GM18526 (cell line): ENCODE results near the gene MTHFS.

Experiments used
- POLR2A ChIP-seq: IDR thresholded peaks from 3 replicates; pipeline ENCODE4 v1.6.1; 2011; ENCODE audit not compliant: insufficient read length; ENCODE audit errors: extremely low read depth

The MTHFS gene

GRCh38 chr15:79919090-79919748 is 22.4 kb upstream of the MTHFS start:
- no peak for TF ChIP-seq POLR2A

DNA sequence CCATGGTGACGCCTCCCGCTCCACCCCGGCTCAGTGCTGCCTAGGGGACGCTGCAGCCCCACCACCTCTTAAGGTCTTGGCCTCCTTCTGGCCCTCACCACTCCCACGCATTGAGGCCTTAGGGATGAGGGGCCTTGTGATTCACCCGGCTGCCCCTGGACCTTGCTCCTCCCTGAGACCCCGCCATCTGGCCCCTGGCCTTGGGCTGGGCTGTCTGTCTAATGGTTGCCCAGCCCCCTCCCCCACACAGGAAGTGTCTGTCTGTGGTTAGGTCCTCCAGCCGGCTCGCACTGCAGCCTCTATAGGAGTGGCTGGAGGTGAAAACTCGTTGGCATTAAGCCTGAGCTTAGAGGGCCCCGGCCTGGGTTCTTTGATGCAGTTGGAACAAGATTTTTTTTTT is 21.5 kb upstream of the MTHFS start:
- TF ChIP-seq POLR2A: no peak

DNA sequence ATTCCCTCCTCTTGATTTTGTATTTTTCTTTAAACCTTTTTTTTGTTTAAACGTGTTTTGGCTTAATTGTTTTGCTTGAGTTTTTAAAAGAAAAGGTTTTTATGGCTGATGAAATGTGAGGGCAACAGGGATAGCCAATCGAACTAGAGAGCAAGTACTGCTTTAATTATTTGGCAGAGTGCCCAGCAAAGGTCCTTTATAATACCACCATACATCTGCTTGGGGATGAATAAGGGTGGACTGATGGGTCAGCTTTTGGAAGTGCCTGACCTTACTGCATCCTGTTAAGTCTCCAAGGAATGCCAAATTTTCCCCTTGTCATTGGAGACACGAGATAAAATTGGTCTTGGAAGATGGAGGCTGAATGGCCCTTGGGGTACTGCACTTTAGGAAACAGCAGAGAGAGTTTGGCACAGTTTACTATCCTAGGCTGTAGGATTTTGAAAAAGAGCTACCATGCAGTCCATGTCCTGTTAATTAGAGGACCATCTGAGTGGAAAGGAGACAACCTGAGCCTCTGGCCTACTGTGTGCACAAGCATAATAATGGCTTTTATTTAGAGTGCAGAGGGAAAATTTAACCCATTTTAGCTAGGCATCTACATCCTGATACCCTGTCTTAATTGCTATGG is 19.8 kb upstream of the MTHFS start:
- TF ChIP-seq POLR2A: no peak

DNA sequence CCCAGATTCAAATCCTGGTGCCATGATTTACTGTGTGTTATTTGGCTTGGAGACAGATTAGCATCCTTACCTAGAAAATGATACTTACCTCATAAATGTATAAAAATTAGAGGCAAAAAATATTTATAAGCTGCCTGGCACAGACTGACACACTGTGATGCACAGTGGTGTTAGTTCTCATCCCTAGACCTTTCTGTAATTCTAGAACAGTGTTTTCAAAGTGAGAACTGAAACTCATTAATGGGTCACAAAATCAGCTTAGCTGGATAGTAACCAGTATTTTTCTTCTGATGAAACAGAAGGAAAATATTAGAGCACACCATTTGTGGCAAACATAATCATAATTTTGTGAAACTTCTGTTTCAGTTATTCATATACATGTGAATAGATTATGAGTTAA is 17.9 kb upstream of the MTHFS start:
- TF ChIP-seq POLR2A: no peak

DNA sequence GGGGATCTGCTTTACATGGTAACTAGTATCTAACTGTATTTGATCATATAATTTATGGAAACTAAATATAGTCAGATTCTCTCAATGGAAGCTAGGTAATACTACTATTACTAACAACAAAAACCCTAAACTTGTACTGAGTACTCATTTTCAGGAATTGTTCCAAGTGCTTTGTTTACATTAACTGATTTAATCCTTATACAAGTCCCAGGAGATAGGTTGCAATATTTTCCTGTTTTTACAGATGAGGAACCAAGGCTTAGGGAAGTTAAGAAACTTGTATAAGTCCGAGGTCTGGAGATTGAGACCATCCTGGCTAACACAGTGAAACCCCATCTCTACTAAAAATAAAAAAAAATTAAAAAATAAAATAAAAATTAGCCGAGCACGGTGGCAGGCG is 7.5 kb upstream of the MTHFS start:
- no peak for TF ChIP-seq POLR2A

DNA sequence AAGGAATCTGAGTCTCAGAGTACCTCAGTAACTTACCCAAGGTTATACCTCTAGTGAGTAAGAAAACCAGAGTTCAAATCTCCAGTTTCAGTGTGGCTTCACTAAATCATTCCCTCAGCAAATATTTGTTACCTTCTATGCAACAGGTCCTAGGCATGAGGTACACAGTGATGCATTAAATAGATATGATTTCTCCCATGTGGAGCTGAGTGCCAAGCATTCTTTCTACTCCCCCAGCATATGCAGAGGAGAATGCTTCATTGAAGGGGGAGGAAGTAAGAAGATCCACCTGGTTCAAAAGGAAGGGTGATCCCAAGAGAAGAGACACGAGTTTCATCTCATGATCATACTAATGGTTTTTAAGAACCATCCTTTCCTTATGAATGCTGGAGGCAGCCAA is 6.8 kb upstream of the MTHFS start:
- no peak for TF ChIP-seq POLR2A

DNA sequence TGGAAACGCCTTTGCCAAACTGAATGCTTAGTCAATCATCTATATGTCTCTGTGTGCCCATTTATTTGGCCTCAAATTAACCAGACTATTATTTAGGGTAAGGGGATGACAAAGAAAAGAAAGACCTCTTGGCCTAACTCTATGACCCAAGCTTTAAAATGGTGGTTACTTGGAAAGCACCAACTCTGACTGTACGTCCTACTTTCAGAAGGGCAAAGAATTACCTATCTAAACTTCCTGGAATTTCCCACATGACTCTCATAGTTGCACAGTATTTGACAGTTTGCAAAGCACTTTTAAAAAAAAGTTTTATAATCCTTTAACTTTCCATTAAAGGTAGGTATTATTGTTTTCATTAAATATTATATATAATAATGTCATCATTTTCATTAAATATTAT is 6.3 kb upstream of the MTHFS start:
- no peak for TF ChIP-seq POLR2A

DNA sequence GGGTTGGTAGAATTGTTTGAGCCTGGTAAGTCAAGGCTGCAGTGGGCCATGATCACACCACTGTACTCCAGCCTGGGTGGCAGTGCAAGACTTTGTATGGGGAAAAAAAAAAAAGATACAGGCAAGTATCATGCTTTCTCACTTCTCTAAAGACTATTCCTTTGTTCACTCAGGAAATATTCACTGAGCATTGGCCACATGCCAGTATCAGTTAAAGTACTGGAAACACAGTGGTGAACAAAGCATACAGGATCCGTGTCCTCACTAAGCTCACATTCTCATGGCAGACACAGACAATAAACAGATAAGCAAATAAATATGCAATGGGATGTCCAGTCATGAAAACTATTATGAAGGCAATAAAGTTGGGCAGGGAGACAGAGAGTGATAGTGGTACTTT is 5.1 kb upstream of the MTHFS start:
- TF ChIP-seq POLR2A: no peak

GRCh38 chr15:79900087-79900486 is 3.3 kb upstream of the MTHFS start:
- TF ChIP-seq POLR2A: no peak

DNA sequence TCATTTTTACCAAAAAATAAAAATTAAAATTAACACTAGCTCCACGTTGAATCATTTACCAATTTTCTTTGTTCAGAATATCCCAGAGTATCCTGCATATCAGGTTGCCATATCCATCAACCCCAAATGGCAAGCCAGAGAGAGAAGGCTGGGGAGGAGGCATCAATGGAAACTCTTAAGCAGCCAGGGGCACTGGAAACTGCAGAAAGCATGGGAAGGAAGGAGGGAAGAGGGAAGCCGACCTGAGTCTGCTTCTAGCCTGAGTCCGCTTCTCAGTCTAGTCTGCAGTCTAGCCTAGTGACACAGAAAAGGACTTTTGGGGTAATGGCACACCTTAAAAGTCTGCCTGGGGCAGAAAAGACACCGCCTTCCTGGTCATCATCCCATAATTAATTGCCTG is 1.6 kb upstream of the MTHFS start:
- TF ChIP-seq POLR2A: no peak

GRCh38 chr15:79897701-79898113 is 893 bp upstream of the MTHFS start:
- TF ChIP-seq POLR2A: no peak

DNA sequence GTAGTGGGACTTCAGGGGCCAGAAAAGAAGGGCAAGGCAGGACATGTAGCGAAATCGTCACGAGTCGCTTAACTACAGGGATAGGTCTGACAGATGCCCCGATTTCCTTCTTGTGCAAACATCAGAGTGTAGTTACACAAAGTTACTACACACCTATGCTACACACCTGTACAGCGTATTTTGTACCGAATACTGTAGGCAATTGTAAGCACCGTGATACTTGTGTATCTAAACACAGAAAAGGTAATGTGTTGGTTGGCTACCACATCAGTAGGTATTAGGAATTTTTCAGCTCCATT is 515 bp upstream of the MTHFS start:
- no peak for TF ChIP-seq POLR2A

GRCh38 chr15:79896131-79896633 is 632 bp downstream of the MTHFS start:
- no peak for TF ChIP-seq POLR2A

GRCh38 chr15:79887054-79887930 is 9.5 kb downstream of the MTHFS start:
- no peak for TF ChIP-seq POLR2A

- TF ChIP-seq POLR2A: no peak
Observed at GRCh38 chr15:79886124-79886523, 10.7 kb downstream of the MTHFS start.

DNA sequence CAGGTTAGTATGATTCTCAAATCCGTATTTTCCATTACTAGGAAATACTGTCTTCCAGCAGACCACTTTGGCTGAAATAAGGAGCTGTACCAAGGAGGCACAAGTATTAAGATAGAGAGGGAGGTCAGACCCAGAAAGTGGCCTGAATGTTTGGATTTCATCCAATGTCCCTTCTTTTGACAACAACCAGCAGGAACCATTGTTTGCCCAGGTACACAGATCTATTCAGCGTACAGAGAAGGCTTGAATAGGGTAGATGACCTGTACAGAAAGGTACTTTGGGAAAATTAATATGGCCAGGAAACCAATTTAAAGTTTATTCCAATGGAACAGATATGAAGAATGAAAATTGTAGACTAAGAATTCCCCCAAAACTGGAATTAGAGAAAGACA is 12.6 kb downstream of the MTHFS start:
- TF ChIP-seq POLR2A: no peak
